Measurements from ENCODE around the gene ALG9. TPM values are rescaled to one million over a fixed set of nuclear protein-coding genes. Genes with fewer than 3 reads are reported as not detected.
"Not testable (repeated sequence)": the region's sequence is repeated elsewhere in the genome, so short reads cannot be mapped to it uniquely, and the experiment has no call there.

ALG9 gene
- total RNA-seq, 2 donors from 2014 or later: 25.3 to 26.6 TPM

- no peaks in the 10 kb centered on the region for H3K36me3 Mint-ChIP-seq (ENCODE audit: low read depth)
- no peak overlapping the region for H3K27ac Mint-ChIP-seq
- no peak for TF ChIP-seq CTCF (conservative IDR thresholded peaks at IDR 0.05)
- H3K9ac ChIP-seq (ENCODE audit: extremely low read depth, low read length, poor library complexity, severe bottlenecking): no peak overlapping the region
- H3K4me3 Mint-ChIP-seq: no peak overlapping the region
- 71 to 97% methylated on average over 1 to 2 of the region's 2 CpGs for WGBS, 2 experiments (ENCODE audit: insufficient coverage in 1 of 2, insufficient read length in 1 of 2)
- H3K9me3 Mint-ChIP-seq: peaks cover 3% of the 10 kb centered on the region
- no peak for DNase-seq
- no peaks in the 10 kb centered on the region for H3K27me3 ChIP-seq (ENCODE audit: control insufficient read depth, insufficient read depth, low read length, poor library complexity, severe bottlenecking)
- peaks cover 9% of the 10 kb centered on the region for H3K4me1 ChIP-seq (ENCODE audit: control insufficient read depth, insufficient read depth, low read length)
- peaks cover 18% of the 10 kb centered on the region for H3K4me1 Mint-ChIP-seq
- no peak overlapping the region for H3K27ac ChIP-seq (ENCODE audit: low read depth, low read length)
- H3K36me3 ChIP-seq (ENCODE audit: control insufficient read depth, insufficient read depth, low read length): no peaks in the 10 kb centered on the region
- H3K27me3 Mint-ChIP-seq (ENCODE audit: insufficient read depth): no peaks in the 10 kb centered on the region
- H3K4me3 ChIP-seq (ENCODE audit: low read length): no peak overlapping the region
- no peaks in the 10 kb centered on the region for H3K9me3 ChIP-seq (ENCODE audit: control insufficient read depth, low read length)
Observed at GRCh38 chr11:111905411-111905810, 34.0 kb upstream of the ALG9 start.

- Mint-ChIP-seq H3K4me3 (no peak overlapping the region), H3K36me3 (ENCODE audit: low read depth) (no peaks in the 10 kb centered on the region), H3K4me1 (no peaks in the 10 kb centered on the region), H3K27me3 (ENCODE audit: insufficient read depth) (peaks cover 4% of the 10 kb centered on the region), H3K27ac (no peak overlapping the region), H3K9me3 (peaks cover 3% of the 10 kb centered on the region)
- 93% methylated on average over 2 of the region's 2 CpGs; no CpG with 5 or more reads in 1 of the 2 experiments for WGBS, 2 experiments (ENCODE audit: insufficient coverage in 1 of 2, insufficient read length in 1 of 2)
- H3K27me3 ChIP-seq (ENCODE audit: control insufficient read depth, insufficient read depth, low read length, poor library complexity, severe bottlenecking): no peaks in the 10 kb centered on the region
- no peak overlapping the region for H3K9ac ChIP-seq (ENCODE audit: extremely low read depth, low read length, poor library complexity, severe bottlenecking)
- no peak overlapping the region for H3K27ac ChIP-seq (ENCODE audit: low read depth, low read length)
- no peaks in the 10 kb centered on the region for H3K9me3 ChIP-seq (ENCODE audit: control insufficient read depth, low read length)
- no peaks in the 10 kb centered on the region for H3K4me1 ChIP-seq (ENCODE audit: control insufficient read depth, insufficient read depth, low read length)
- no peak for TF ChIP-seq CTCF (conservative IDR thresholded peaks at IDR 0.05)
- no peak overlapping the region for H3K4me3 ChIP-seq (ENCODE audit: low read length)
- no peak for DNase-seq
- H3K36me3 ChIP-seq (ENCODE audit: control insufficient read depth, insufficient read depth, low read length): no peaks in the 10 kb centered on the region
Observed at GRCh38 chr11:111886844-111887243, 15.5 kb upstream of the ALG9 start.

- 92% methylated on average over 1 of the region's 4 CpGs; no CpG with 5 or more reads in 1 of the 2 experiments for WGBS, 2 experiments (ENCODE audit: insufficient coverage in 1 of 2, insufficient read length in 1 of 2)
- no peak overlapping the region for H3K4me3 ChIP-seq (ENCODE audit: low read length)
- no peak overlapping the region for H3K27ac ChIP-seq (ENCODE audit: low read depth, low read length)
- no peaks in the 10 kb centered on the region for H3K4me1 Mint-ChIP-seq
- TF ChIP-seq CTCF (conservative IDR thresholded peaks at IDR 0.05): no peak
- H3K9ac ChIP-seq (ENCODE audit: extremely low read depth, low read length, poor library complexity, severe bottlenecking): no peak overlapping the region
- no peaks in the 10 kb centered on the region for H3K9me3 ChIP-seq (ENCODE audit: control insufficient read depth, low read length)
- no peak for DNase-seq
- H3K27me3 Mint-ChIP-seq (ENCODE audit: insufficient read depth): peaks cover 3% of the 10 kb centered on the region
- H3K36me3 Mint-ChIP-seq (ENCODE audit: low read depth): no peaks in the 10 kb centered on the region
- no peak overlapping the region for H3K27ac Mint-ChIP-seq
- no peaks in the 10 kb centered on the region for H3K4me1 ChIP-seq (ENCODE audit: control insufficient read depth, insufficient read depth, low read length)
- H3K27me3 ChIP-seq (ENCODE audit: control insufficient read depth, insufficient read depth, low read length, poor library complexity, severe bottlenecking): no peaks in the 10 kb centered on the region
- H3K4me3 Mint-ChIP-seq: no peak overlapping the region
- H3K9me3 Mint-ChIP-seq: no peaks in the 10 kb centered on the region
- H3K36me3 ChIP-seq (ENCODE audit: control insufficient read depth, insufficient read depth, low read length): no peaks in the 10 kb centered on the region
Observed at GRCh38 chr11:111886032-111886431, 14.7 kb upstream of the ALG9 start.

- not testable (repeated sequence) for H3K27me3 ChIP-seq (ENCODE audit: control insufficient read depth, insufficient read depth, low read length, poor library complexity, severe bottlenecking); H3K27me3 Mint-ChIP-seq (ENCODE audit: insufficient read depth); H3K27ac ChIP-seq (ENCODE audit: low read depth, low read length); H3K9me3 Mint-ChIP-seq; H3K36me3 Mint-ChIP-seq (ENCODE audit: low read depth); H3K9ac ChIP-seq (ENCODE audit: extremely low read depth, low read length, poor library complexity, severe bottlenecking); H3K4me1 Mint-ChIP-seq; H3K4me3 Mint-ChIP-seq; DNase-seq; H3K4me3 ChIP-seq (ENCODE audit: low read length); H3K36me3 ChIP-seq (ENCODE audit: control insufficient read depth, insufficient read depth, low read length); H3K4me1 ChIP-seq (ENCODE audit: control insufficient read depth, insufficient read depth, low read length); H3K9me3 ChIP-seq (ENCODE audit: control insufficient read depth, low read length); H3K27ac Mint-ChIP-seq
- WGBS, 2 experiments (ENCODE audit: insufficient coverage in 1 of 2, insufficient read length in 1 of 2): 88 to 100% methylated on average over 2 to 4 of the region's 4 CpGs
Observed at GRCh38 chr11:111885053-111885452, 13.7 kb upstream of the ALG9 start.
